ENCODE data around the gene TLE1.

DNA sequence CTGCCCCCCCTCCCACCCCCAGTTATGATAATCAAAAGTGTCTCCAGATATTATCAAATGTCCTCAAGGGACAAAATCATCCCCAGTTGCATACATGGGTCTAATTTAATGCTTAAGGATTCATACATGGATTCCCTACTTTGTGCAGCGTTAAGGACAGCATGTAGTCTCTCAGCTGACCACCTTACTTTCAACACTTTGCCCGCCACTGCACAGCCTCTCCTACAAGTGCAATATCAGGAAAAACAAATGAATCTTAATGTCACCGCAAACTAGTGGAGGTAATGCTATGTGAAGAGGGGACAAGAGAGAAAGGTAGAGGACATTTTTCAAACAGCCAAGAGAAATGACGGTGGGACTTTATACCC, 78.6 kb downstream of the TLE1 start:
- TF ChIP-seq CTCF (IDR thresholded peaks at IDR 0.05; ENCODE audit: poor library complexity) (no peak), EZH2phosphoT487 (IDR thresholded peaks at IDR 0.05; ENCODE audit: low read depth, severe bottlenecking, unreplicated experiment) (no peak)

Measured in hepatocyte (in vitro differentiated cells).